Eye (tissue), 1 donor: ENCODE data around the gene SDF4.
"Not testable (repeated sequence)": the region's sequence is repeated elsewhere in the genome, so short reads cannot be mapped to it uniquely, and the experiment has no call there.

ENCODE experiments used
- DNase-seq: peaks from one replicate; pipeline ENCODE4 v3.0.0-alpha.2; 2015

The SDF4 gene

DNA sequence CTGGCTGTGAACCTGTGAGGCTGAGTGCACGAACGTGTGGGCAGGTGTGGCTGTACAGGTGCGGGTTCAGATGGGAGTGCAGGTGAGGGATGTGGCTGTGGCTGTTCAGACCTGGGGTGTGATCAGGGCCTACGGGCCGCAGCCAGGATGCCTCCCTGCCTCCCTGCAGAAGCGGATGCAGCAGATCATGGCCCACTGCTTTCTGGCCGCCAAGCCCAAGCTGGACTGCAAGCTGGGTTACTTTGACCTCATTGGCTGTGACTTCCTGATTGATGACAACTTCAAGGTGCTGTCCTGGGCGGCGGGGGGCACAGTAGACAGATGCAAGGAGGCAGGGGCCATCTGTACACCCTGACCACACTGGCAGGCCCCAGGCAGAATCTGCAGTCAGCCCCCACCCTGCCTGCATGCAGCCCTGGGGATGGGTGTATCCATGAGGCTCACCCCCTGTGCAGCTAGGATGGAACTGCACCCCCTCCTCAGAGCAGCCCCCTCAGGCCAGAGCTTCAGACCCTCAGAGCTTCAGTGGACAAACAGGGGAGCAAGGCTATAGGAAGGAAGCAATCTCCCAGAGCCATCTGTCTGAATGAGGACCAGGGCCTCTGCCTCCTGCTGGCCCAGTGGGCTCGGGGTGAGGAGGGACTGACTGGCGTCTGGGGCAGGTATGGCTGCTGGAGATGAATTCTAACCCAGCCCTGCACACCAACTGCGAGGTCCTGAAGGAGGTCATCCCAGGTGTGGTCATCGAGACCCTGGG is 35.2 kb downstream of the SDF4 start:
- DNase-seq, result no peak

DNA sequence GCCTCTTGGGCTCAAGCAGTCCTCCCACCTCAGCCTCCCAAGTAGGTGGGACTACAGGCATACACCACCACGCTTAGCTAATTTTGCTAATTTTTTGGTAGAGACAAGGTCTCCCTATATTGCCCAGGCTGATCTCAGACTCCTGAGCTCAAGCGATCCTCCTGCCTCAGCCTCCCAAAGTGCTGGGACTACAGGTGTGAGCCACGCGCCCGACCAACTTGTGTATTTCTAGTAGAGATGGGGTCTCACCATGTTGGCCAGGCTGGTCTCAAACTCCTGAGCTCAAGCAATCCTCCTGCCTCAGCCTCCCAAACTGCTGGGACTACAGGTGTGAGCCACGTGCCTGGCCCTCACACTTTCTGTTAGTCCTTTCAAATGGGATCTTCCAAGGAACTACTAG is 36.1 kb downstream of the SDF4 start:
- DNase-seq, result not testable (repeated sequence)

DNA sequence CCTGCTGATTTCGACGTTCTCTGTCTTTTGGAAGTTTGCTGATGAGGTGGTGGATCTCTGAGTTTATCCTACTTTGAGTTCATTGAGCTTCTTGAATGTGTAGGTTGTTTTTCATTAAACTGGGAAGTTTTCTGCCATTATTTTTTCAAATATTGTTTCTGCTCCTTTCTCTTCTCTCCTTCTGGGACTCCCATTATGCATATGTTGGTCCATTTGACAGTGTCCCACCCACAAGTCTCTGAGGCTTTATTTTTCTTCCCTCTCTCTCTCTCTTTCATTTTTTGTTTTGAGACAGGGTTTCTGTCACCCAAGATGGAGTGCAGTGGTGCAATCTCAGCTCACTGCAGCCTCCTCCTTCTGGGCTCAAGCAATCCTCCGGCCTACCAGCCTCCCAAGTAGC is 37.1 kb downstream of the SDF4 start:
- no peak for DNase-seq

DNA sequence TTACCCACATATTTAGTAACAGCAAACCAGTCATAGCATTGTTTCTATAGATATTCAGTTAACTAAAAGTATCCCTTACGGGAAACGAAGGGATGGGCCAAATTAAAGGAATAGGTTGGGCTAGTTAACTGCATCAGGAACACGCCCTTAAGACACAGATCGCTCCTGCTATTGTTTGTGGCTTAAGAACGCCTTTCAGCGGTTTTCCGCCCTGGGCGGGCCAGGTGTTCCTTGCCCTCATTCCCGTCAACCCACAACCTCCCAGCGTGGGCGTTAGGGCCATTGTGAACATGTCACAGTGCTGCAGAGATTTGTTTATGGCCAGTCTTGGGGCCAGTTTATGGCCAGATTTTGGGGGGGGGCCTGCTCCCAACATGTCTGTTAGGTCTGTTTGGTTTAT is 40.1 kb downstream of the SDF4 start:
- DNase-seq, result no peak

DNA sequence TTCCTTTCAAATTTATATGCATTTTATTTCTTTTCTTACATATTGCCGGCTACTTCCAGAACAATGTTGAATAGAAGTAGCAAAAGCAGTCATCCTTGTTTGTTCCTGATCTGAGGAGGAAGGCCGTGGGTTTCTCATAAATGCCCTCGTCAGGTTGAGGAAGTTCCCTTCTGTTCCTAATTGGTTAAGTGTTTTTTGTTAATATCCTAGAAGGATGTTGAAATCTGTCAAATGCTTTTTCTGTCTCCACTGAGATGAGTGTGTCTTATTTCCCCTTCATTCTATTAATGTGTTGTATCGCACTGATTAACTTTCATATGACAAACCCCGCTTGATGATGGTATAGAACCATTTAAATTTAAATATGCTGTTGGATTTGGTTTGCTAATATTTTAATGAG is 42.7 kb downstream of the SDF4 start:
- DNase-seq, result no peak

DNA sequence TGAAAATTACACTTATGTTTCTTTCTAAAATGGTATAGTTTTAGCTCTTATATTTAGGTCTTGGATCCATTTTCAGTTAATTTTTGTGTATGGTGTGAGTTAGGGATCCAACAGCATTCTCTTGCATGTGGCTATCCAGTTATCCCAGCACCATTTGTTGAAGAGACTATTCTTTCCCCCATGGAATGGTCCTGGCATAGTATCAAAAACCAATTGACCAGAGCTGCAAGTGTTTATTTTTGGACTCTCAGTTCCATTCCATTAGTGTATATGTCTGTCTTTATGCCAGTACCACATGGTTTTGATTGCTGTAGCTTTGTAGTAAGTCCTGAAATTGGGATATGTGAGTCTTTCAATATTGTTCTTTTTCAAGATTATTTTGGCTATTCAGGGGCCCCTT is 43.9 kb downstream of the SDF4 start:
- DNase-seq, result no peak

DNA sequence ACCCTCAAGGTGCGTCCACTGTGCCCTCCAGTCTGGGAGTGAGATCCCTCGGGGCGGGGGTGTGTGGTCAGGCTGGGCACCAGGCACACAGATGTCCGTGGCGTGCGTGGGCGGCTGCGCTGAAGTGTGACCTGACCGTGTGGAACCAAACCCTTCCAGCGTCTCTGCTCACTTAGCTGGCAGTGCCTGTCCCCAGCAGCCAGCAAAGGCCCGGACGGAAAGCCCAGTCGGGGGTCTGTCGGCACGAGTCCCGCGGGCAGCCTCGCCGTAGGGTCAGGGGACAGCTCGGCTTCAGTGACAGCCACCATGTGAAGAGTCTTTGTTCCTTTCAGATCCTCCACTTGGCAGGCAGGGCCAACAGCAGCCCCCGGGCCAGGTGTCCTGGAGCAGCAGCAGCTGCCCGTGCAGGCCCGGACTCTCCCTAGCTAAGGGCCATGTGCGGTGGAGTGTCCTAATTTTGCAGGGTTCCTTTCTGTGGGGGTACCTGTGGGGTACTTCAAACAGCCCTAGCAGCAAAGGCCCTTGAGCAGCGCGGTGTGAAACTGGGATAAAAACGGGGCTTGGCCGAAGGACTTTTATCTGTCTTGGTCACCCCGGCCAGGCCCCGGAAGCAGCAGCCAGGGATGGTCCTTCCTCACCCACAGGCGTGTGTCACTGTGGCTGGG is 46.6 kb downstream of the SDF4 start:
- DNase-seq, result peak; percentile 47

DNA sequence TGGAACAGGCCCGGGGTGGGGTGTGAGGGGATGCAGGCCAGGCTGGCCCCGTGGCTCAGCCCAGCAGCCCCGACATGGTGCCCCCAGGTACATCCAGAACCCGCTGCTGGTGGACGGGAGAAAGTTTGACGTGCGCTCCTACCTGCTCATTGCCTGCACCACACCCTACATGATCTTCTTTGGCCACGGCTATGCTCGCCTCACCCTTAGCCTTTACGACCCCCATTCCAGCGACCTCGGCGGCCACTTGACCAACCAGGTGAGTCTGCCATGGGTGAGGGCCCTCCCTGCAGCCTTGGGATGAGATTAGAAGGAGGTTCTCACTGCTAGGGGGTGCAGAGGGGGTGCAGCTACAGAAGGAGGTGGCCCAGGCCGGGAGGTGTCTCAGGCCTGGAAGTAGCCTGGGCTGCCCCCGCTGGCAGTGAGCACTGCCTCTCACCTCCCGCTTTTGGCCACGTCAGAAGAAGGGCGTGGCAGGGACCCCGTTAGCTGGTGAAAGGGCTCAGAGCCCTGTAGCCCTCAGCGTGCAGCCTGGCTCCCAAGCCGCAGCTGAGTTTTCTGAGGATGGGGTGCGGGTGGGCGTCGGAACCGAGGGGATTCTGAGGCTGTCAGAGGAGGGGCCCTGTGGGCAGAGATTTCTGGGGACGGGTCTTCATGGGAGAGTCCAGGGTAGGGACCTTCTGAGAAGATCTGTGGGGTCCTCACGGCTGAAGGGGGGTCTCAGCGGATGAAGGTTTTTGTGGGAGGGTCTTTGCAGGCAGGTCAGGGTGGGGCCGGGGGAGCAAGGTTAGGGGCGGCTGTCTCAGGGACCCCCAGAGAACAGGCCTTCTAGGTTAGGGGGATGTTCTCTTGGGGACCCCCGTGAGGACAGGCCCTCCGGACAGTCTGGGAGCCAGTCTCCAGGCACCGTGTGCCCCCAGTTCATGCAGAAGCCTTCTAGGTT is 47.7 kb downstream of the SDF4 start:
- no peak for DNase-seq

DNA sequence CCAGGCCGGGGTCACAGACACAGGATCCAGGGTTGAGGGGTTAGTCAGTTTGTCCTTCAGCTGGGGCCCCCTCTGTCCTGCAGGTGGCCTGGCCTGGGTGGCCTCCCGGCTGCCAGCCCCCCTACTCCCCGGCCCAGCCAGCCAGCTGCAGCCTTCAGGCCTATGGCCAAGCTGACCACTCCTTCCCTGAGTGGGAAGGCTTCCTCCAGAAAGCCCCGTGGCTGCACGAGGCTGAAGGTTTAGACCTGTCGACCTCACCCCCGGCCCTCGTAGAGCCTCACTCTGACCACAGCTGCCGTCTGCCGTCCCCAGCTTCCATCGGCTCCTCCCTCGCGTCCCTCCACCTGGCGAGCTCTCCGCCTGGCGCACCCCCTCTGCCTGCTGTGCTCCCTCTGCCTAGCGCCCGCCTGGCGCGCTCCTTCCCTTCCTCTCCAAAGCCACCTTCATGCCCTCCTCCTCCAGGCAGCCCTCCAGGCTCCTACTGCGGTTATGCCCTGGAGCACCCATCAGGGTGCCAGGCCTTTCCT is 48.5 kb downstream of the SDF4 start:
- DNase-seq, result no peak

DNA sequence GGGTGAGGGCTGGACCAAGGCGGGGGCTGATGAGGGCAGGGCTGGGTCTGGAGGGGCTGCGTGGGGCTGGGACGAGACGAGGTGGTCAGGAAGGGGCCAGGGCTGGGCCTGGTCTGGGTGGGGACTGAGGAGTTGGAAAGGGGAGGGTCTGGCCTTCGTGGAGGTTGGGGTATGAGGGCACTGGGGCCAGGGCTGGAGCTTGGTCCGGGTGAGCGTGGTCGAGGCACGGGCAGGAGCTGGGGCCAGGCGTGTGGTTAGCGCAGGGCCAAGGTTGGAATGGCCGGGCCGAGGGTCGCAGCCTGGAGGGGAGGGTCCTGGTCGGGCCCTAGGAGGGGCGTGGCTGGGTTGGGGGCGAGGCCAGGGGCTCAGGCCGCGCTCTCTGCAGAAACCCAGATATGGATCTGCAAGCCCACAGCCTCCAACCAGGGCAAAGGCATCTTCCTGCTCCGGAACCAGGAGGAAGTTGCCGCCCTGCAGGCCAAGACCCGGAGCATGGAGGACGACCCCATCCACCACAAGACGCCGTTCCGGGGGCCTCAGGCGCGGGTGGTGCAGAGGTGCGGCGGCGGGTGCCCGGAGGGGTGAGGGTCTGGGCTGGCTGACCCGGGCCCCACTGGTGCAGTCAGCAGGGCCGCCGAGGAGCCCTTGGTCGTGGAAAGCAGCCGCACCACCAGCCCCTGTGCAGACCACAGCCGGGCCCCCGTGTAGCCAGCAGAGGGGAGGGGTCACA is 49.1 kb downstream of the SDF4 start:
- no peak for DNase-seq

DNA sequence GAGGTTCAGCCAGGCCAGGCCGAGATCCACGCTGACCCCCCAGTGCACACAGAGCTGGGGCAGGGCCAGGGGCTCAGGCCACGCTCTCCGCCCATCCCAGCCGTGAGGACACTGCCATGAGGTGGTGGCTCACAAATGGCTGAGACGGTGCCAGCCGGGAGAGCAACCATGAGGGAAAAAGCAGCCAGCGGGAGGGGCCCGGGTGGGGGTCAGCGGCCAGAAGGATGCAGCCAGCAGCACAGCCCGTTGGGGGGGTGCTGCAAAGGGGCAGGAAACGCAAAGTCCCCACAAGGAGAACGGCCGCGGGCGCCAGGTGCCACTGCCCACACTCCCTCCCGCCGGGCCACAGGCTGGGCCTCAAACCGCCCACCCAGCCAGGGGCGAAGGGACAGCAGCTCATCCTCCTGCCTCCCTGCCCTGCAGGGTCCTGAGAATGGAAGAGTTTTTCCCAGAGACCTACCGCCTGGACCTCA is 49.8 kb downstream of the SDF4 start:
- no peak for DNase-seq

DNA sequence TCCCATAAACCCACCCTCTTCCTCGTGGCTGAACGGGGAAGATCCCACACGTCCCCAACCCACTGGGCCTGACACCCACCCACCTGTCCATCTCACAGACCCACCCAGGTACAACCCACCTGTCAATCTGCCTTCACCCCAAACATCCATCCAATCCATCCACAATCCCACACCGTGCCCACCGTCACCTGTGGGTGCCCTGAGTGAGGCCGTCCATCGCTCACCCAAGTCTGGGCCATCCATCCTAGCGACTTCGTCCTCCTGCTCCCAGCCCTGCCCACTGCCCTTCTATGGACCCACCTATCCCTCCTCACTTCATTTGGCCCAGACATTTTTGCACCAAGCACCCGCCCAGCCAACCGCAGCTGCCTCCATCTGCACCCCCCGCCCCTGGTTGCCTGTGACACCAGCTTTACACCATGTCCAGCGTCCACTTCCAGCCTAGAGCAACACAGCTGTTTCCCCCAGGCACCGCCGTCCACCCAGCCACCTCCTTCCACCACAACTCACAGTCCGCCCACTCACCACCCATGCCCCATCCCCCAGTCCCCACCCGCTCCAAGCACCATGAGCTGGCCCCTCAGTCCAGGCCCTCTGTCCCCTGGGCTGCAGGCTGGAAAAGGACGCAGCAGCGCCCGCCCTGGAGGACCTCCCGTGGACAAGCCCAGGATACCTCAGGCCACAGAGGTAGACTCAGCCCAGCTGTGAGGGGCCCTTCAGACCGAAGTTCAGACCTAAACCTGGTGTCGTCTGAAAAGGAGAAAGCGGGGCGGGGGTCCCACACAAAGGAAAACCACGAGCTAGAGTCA is 50.5 kb downstream of the SDF4 start:
- DNase-seq, result no peak

DNA sequence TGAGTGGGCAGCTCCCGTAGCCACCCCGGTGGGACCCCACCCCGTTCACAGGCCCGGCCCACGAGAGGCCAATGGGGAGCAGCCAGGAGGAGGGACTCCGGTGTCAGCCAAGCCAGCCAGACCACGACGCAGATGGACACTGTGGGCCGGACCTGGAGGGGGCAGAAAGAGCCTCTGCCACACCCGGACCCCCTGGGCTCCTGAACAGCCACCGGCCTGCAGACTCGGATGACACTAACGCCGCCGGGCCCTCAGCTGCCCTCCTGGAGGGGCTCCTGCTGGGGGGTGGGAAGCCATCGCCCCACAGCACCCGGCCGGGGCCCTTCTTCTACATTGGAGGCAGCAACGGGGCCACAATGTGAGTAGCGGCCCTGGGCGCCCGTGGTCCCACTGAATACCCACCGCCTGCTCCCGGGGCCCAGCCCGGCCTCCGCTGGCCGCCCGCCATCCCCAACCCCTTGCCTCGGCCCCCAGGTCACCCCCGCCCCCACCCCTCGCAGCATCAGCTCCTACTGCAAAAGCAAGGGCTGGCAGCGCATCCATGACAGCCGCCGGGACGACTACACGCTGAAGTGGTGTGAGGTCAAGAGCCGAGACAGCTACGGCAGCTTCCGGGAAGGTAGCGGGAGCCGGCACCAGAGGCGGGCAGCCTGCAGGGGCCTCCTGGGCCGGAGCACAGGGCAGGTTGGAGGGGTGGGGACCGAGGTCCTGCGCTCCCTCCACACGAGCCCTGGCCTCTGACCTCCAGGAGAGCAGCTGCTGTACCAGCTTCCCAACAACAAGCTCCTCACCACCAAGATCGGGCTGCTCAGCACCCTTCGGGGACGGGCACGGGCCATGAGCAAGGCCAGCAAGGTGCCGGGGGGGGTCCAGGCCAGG is 51.6 kb downstream of the SDF4 start:
- DNase-seq, result peak; percentile 1

DNA sequence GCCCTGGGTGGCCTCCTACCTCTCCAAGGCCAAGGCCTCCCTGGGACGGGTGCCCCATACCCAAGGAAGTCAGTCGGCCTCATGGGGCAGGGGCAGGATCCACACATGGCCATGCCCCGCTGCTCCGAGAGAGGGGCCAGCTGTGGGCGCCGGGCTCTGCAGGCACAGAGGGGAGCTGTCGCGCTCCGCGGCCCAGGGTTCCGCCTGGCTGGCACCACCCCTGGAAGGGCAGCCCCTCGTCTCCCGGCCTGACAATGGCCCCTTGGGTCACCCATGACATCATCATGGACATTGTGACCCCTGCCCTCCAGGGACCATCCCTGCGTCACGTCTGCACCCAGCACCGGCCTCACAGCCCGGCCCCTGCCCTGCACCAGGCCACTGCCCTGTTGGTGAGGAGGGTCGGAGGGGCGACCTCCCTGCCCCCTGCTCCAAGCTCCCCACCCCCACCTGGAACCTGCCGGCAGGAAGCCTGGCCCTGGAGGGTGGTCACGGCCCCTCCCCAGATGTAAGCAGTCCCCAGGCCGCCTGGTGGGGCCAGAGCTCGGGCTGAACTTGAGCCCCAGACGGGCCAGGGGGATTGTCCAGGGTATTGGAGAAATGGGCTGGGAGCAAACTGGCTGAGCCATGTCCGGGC is 52.3 kb downstream of the SDF4 start:
- no peak for DNase-seq

DNA sequence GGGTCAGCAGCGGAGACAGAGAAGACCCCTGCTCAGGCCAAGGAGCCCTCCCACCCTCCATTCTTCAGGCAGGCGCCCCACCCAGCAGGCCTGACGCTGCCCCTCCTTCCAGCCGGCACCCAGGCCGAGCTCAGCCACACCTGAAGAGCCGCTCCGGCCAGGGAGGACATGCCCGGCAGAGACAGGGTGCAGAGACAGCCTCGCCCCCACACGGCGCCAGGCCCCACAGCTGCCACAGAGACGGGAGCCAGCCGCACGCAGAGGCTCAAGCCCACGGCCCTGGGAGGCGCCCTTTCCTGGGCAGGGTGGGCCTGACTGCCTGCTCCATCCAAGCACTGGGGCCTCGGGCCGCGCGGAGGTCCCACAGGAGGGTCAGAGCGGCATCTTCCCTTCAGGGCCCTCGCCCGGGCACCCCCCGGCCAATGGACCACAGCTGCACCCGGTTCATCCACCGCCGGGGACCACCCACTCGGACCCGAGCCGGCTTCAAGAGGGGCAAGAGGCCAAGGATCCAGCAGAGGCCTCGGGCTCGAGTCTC is 52.9 kb downstream of the SDF4 start:
- no peak for DNase-seq

DNA sequence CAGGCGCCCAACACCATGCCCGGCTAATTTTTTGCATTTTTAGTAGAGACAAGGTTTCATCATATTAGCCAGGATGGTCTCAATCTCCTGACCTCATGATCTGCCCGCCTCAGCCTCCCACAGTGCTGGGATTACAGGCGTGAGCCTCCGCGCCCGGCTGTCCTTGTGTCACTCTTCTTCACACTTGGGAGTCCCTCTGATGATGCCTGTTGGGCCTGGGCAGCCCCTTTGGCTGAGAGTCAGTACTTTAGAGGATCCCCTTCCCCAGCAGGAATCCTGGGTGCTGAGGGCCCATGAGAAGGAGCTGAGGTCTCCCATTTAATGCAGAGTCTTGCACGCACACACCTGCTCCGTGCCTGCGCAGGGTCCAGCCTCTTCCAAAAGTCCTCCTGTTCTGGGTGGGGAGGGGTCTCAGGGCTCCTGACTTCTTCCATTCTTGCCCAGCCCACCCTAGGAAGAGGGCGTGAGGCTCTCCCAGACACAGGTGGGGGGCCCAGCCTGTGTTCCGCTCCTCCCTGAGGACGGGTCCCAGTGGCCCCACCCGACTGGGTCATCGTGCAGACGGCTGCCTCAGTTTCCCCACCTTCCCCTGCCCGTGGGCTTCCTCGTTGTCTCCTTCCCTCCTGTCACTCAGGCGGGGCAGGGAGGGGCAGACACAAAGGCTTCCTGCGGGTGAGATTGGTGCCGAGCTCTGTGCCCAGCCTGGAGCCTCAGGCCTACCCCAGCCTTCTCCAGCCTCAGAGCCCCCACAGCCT is 54.2 kb downstream of the SDF4 start:
- no peak for DNase-seq

DNA sequence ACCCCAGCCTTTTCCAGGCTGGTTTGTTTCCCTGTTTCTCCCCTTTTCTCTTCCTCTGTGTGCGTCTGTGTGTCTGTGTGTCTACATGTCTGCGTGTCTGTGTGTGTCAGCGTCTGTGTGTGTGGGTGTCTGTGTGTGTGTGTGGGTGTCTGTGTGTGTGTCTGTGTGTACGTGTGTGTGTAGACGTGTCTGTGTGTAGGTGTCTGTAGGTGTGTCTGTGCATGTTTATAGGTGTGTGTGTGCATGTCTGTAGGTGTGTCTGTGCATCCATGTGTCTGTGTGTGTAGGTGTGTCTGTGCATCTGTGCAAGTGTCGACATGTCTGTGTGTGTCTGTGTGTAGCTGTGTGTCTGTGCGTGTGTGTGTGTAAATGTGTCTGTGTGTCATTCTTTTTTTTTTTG is 54.9 kb downstream of the SDF4 start:
- no peak for DNase-seq

DNA sequence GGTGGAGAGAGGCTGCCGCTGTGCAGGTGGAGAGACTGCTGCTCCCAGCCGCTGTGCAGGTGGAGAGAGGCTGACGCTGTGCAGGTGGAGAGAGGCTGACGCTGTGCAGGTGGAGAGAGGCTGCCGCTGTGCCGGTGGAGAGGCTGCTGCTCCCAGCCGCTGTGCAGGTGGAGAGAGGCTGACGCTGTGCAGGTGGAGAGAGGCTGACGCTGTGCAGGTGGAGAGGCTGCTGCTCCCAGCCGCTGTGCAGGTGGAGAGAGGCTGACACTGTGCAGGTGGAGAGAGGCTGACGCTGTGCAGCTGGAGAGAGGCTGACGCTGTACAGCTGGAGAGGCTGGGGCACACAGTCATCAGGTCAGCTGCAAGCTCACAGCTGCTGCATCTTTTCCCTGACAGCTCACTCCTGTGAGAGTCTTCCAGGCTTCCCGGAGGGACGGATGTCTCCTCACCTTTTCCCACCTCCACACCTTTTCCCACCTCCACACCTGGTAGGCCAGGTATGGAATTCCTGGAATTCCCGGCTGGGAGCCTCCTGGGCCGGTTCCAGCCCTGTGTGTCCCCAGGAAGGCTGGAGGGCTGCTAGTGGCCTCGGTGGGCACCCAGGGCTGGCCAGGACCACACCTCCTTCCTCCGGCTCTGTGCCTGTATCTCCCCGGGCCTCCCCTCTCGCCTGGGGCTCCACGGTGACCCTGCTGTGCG is 55.6 kb downstream of the SDF4 start:
- DNase-seq, result not testable (repeated sequence)
